Measurements from ENCODE around the gene RNF11.
A peak's percentile ranks its signal among the peaks of the same experiment; 100 is the strongest.
"Not testable (repeated sequence)": the region's sequence is repeated elsewhere in the genome, so short reads cannot be mapped to it uniquely, and the experiment has no call there.

RNF11 gene

DNA sequence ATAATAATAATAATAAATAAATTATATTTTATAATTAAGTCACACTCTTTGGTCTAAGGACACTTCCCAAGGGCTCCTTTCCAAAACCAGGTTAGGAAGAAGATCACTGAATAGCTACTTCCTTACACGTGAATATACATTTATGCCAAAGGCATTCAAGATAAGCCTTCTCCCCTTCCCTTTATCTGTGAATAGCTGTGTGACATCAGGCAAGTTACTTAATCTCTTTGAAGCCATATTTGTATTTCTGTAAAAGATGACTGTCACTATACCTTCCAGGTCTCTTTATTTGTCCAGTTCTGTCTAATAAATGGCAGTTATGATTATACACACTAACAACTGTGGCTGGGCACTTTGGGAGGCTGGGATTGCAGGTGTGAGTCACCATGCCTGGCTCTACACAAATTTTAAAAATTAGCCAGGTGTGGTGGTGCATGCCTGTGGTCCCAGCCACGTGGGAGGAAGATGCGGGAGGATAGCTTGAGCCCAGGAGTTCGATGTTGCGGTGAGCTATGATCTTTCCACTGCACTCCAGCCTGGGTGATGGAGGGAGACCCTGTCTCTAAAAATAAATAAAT, 5.5 kb upstream of the RNF11 start:
- DNase-seq, result no peak

- no peak for DNase-seq
These were observed 5.0 kb upstream of the RNF11 start for GRCh38 chr1:51231120-51231519.

- DNase-seq, result no peak
These were observed 4.2 kb upstream of the RNF11 start for GRCh38 chr1:51231896-51232295.

- not testable (repeated sequence) for DNase-seq
These were observed 1.8 kb upstream of the RNF11 start for GRCh38 chr1:51234236-51234635.

- DNase-seq, result peak; percentile 61 to 86
These were observed 1.2 kb upstream of the RNF11 start for GRCh38 chr1:51234721-51235425.

DNA sequence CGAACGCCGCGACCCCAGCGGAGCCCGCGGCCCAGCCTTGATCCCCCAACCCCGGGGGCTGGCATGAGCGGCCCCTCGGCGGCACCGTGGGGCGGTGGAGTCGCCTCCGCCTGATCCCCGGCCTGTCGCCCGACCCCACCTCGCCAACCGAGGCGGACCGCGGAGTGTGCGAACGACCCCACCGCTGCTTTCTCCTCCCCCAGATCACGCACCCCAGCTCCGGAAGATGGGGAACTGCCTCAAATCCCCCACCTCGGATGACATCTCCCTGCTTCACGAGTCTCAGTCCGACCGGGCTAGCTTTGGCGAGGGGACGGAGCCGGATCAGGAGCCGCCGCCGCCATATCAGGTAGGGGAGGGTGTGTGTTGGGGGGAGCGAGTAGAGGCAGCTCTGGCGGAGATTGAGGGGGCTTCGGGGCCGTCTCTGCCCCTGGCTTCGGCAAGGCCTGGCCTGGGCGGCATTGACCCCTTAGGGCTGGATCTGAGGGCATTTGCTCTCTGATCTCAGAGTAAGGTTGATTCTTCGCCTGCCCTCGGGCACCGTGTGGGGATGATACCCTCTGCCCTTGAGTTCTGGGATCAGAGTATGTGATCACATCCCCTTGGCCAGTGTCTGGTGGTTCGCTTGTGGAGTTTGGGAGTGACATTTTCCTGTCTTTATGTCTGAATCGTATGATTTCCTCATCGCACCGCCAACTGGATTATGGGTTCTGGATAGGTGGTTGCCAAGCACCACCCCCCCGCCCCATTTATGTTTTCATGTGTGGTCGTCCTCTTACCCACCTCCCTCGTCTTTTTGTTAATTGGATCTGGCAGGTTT, 668 bp downstream of the RNF11 start:
- peak; percentile 28 to 30 for DNase-seq

- DNase-seq, result no peak
These were observed 1.4 kb downstream of the RNF11 start for GRCh38 chr1:51237351-51238033.

DNA sequence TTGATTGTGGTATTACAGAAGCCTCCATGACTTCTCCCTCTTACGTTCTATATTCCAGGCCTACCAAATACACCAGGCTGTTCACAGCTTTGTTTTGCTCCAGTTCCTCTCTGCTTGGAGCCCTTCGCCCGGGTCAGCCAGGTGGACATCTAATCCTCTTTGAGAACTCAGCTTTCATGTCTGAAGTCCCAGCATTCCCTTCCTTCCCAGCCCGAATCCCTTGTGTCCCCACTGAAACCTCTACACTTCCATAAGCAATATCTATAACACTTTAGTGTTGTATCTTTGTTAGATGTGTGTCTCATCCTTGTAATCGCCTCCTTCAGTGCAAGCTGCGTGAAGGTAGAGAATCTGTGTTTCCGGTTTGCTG, 1.9 kb downstream of the RNF11 start:
- no peak for DNase-seq

DNA sequence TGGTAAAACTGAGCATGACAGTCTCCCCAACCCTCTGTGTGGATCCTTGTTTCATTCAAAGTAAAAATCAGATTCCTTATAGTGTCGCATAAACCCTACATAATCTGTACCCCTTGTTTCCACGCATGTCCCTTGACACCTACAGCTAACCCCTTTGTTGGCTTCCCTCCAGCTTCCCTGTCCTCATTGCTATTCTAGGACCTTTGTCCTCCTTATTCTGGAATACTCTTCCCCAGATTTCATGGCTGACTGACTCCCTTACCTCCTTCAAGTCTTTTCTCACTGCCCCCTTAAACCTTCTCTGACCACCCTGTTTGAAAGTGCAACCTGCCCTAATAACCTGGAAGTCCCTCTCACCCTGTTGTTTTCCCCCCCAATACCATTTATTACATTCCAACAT, 4.0 kb downstream of the RNF11 start:
- DNase-seq, result no peak

DNA sequence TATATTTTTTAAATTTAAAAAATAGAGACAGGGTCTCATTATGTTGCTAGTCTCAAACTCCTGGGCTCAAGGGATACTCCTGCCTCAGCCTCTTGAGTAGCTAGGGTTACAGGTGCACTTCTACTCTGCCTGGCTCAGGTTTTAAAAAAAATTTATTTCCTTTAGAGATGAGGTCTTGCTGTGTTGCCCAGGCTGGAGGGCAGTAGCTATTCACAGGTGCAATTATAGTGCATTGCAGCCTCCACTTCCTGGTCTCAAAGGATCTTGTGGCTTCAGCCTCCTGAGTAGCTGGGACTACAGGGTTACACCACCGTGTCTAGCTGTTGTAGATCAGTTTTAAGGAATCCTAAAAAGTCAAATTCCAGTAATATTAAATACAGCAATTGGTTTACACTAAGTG, 5.0 kb downstream of the RNF11 start:
- no peak for DNase-seq

GRCh38 chr1:51242546-51242945, 6.5 kb downstream of the RNF11 start:
- no peak for DNase-seq

DNA sequence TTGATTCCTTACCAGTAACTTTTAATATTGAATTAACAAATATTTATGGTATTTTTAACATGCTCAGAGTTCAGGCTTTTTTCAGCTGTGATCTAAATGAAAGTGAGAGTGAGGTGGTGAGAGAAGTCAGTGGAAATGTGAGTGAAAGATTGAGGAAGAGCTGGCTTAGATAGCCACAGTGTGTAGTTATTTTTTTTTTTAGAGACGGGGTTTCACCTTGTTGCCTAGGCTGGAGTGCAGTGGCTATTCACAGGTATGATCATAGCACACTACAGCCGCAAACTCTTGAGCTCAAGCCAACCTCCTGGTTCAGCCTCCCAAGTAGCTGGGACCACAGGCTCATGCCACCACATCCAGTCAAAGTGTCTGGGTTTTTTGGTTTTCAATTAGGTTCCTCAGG, 10.9 kb downstream of the RNF11 start:
- no peak for DNase-seq

- DNase-seq, result no peak
These were observed 11.4 kb downstream of the RNF11 start for GRCh38 chr1:51247499-51247898.

GRCh38 chr1:51249445-51249844, 13.4 kb downstream of the RNF11 start:
- no peak for DNase-seq

DNA sequence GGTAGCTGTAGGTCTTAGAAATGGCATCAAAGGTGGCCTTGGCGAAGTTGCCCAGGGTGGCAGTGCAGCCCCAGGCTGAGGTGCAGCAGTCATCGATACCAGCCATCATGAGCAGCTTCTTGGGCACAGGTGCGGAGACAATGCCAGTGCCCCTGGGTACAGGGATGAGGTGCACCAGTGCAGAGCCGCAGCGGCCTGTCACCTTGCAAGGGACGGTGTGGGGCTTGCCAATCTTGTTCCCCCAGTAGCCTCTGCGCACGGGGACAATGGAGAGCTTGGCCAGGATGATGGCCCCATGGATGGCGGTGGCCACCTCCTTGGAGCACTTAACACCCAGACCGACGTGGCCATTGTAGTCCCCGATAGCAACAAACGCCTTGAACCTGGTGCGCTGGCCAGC, 14.7 kb downstream of the RNF11 start:
- DNase-seq, result not testable (repeated sequence)

- not testable (repeated sequence) for DNase-seq
These were observed 15.1 kb downstream of the RNF11 start for GRCh38 chr1:51251165-51251564.

- no peak for DNase-seq
These were observed 16.3 kb downstream of the RNF11 start for GRCh38 chr1:51252366-51252765.

- no peak for DNase-seq
These were observed 17.6 kb downstream of the RNF11 start for GRCh38 chr1:51253691-51254090.

- no peak for DNase-seq
These were observed 19.3 kb downstream of the RNF11 start for GRCh38 chr1:51255331-51255730.

DNA sequence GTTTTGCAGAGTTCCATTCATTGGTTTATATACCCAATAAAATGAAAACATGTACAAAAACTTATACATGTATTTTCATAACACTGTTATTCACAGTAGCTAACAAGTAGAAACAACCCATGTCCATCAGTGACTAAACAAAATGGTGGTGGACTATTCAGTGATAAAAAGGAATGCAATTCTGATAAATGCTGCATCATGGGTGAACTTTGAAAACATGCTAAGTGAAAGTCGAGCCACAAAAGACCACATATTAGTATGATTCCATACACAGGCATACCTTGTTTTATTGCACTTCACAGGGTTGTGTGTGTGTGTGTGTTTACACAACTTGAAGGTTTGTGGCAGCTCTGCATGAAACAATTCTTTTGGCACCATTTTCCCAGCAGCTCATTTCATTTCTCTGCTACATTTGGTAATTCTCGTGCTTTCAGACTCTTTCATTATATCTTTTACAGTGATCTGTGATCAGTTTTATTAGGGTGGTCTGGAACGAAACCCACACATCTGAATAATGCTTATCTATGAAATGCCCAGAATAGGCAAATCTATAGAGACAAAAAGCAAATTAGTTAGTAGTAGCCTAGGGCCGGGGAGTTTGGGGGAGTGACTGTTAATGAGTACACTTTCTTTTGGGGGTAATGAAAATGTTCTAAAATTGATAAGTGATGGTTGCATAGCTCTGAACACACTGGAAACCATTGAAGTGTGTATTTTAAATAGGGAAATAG, 27.2 kb downstream of the RNF11 start:
- no peak for DNase-seq

GRCh38 chr1:51264451-51264850, 28.4 kb downstream of the RNF11 start:
- peak in 1 of 2 experiments; percentile 19 for DNase-seq

DNA sequence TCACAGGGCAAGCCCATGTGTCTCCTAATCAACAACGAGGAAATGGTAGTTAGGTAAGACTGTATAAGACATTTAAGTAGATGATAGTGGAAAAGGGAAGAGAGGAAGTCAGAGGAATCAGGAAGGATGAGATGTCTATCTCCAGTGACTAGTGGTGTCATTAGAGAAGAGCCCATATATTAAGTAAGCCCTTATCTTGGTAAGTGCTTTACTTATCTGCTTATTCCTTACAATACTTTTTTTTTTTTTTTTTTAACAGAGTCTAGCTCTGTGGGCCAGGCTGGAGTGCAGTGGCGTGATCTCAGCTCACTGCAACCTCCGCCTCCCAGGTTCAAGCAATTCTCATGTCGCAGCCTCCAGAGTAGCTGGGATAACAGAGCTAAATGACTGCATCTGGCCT, 29.5 kb downstream of the RNF11 start:
- DNase-seq, result no peak

GRCh38 chr1:51266181-51266580, 30.1 kb downstream of the RNF11 start:
- no peak for DNase-seq

Measured in NCI-H446 (cell line).